ENCODE data around the gene CACNG4. TPM values are rescaled to one million over a fixed set of nuclear protein-coding genes. Genes with fewer than 3 reads are reported as not detected.

Gene CACNG4
- total RNA-seq, 1 donor from 2014 or later, result 5.8 TPM

DNA sequence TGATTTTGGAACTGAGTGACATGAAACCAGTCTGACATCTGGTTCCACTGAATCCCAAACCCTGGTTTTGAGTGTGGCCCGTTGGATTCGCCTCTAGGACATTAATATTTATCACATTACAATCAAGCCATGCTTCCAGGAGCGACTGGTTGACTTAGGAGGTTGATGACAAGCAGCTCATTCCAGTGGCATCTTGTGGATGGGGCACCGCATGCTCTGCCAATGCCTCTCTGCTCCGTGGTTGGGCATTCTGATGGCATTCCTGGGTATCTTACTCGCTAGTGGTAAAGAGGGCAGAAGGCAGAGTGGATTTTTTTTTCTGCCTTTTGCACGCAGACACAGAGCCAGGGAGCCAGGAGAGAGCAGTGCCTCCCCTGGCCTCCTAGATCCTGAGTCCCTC, 31.4 kb downstream of the CACNG4 start:
- Mint-ChIP-seq H3K27me3 (ENCODE audit: low read depth, unreplicated experiment) (peaks cover 40% of the 10 kb centered on the region), H3K4me1 (ENCODE audit: low read depth, unreplicated experiment) (no peaks in the 10 kb centered on the region), H3K27ac (ENCODE audit: unreplicated experiment) (no peak overlapping the region), H3K9me3 (ENCODE audit: unreplicated experiment) (peaks cover 13% of the 10 kb centered on the region), H3K36me3 (ENCODE audit: low read depth, unreplicated experiment) (peaks cover 8% of the 10 kb centered on the region), H3K4me3 (ENCODE audit: unreplicated experiment) (no peak overlapping the region)
- Histone ChIP-seq H3K4me2 (ENCODE audit: low read length) (no peak overlapping the region), H4K20me1 (ENCODE audit: insufficient read depth, low read length) (no peaks in the 10 kb centered on the region), H3K4me3 (ENCODE audit: insufficient read depth, low read depth, low read length) (no peak overlapping the region), H3K9me3 (ENCODE audit: insufficient read depth, low read depth, low read length) (no peaks in the 10 kb centered on the region), H3K27ac (ENCODE audit: low read depth, low read length) (no peak overlapping the region), H3K4me1 (ENCODE audit: insufficient read depth, low read length) (no peaks in the 10 kb centered on the region), H2AFZ (ENCODE audit: low read depth, low read length) (no peak overlapping the region), H3K36me3 (ENCODE audit: insufficient read depth, low read length) (no peaks in the 10 kb centered on the region), H3K9ac (ENCODE audit: low read length) (no peak overlapping the region), H3K27me3 (ENCODE audit: insufficient read depth, low read length) (no peaks in the 10 kb centered on the region), H3K79me2 (ENCODE audit: insufficient read depth, low read length) (no peaks in the 10 kb centered on the region)
- FAIRE-seq (no peak), DNase-seq (ENCODE audit: low read depth) (no peak)
- TF ChIP-seq CTCF (IDR thresholded peaks at IDR 0.05; ENCODE audit: insufficient read depth, low read depth, low read length) (no peak), EZH2 (IDR thresholded peaks at IDR 0.05; ENCODE audit: insufficient read depth, low read length) (no peak)

GRCh38 chr17:66996926-66997325, 32.4 kb downstream of the CACNG4 start:
- TF ChIP-seq CTCF (IDR thresholded peaks at IDR 0.05; ENCODE audit: insufficient read depth, low read depth, low read length) (no peak), EZH2 (IDR thresholded peaks at IDR 0.05; ENCODE audit: insufficient read depth, low read length) (no peak)
- Histone ChIP-seq H3K9ac (ENCODE audit: low read length) (no peak overlapping the region), H3K4me2 (ENCODE audit: low read length) (no peak overlapping the region), H2AFZ (ENCODE audit: low read depth, low read length) (no peak overlapping the region), H4K20me1 (ENCODE audit: insufficient read depth, low read length) (no peaks in the 10 kb centered on the region), H3K4me1 (ENCODE audit: insufficient read depth, low read length) (no peaks in the 10 kb centered on the region), H3K36me3 (ENCODE audit: insufficient read depth, low read length) (no peaks in the 10 kb centered on the region), H3K79me2 (ENCODE audit: insufficient read depth, low read length) (no peaks in the 10 kb centered on the region), H3K27ac (ENCODE audit: low read depth, low read length) (no peak overlapping the region), H3K9me3 (ENCODE audit: insufficient read depth, low read depth, low read length) (no peaks in the 10 kb centered on the region), H3K4me3 (ENCODE audit: insufficient read depth, low read depth, low read length) (no peak overlapping the region), H3K27me3 (ENCODE audit: insufficient read depth, low read length) (no peaks in the 10 kb centered on the region)
- H3K9me3 Mint-ChIP-seq (ENCODE audit: unreplicated experiment), result peaks cover 17% of the 10 kb centered on the region
- H3K27ac Mint-ChIP-seq (ENCODE audit: unreplicated experiment), result no peak overlapping the region
- H3K4me3 Mint-ChIP-seq (ENCODE audit: unreplicated experiment), result no peak overlapping the region
- H3K27me3 Mint-ChIP-seq (ENCODE audit: low read depth, unreplicated experiment), result peaks cover 38% of the 10 kb centered on the region
- no peaks in the 10 kb centered on the region for H3K4me1 Mint-ChIP-seq (ENCODE audit: low read depth, unreplicated experiment)
- no peak for FAIRE-seq
- H3K36me3 Mint-ChIP-seq (ENCODE audit: low read depth, unreplicated experiment), result peaks cover 11% of the 10 kb centered on the region
- no peak for DNase-seq (ENCODE audit: low read depth)

DNA sequence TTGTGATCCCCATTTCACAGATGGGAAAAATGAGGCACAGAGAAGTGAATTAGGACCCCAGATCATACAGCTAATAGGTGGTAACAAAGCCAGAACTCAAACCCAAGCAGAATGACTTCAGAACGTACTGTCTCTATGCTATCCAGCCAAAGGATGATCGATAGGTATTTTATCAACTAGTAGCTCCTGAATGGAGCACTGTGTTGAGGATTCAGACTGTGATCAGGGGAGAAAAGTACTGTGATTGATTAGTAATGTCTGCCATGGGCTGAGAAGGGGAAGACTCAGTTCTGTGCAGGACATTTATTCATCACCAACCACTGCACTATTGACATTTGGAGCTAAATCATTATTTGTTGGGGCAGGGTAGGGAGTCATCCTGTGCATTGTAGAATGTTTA, 38.7 kb downstream of the CACNG4 start:
- Mint-ChIP-seq H3K27ac (ENCODE audit: unreplicated experiment) (no peak overlapping the region), H3K27me3 (ENCODE audit: low read depth, unreplicated experiment) (peaks cover 33% of the 10 kb centered on the region), H3K9me3 (ENCODE audit: unreplicated experiment) (peaks cover 23% of the 10 kb centered on the region), H3K4me3 (ENCODE audit: unreplicated experiment) (no peak overlapping the region), H3K4me1 (ENCODE audit: low read depth, unreplicated experiment) (no peaks in the 10 kb centered on the region), H3K36me3 (ENCODE audit: low read depth, unreplicated experiment) (peaks cover 6% of the 10 kb centered on the region)
- Histone ChIP-seq H3K4me3 (ENCODE audit: insufficient read depth, low read depth, low read length) (no peak overlapping the region), H3K79me2 (ENCODE audit: insufficient read depth, low read length) (no peaks in the 10 kb centered on the region), H3K27me3 (ENCODE audit: insufficient read depth, low read length) (no peaks in the 10 kb centered on the region), H3K9me3 (ENCODE audit: insufficient read depth, low read depth, low read length) (no peaks in the 10 kb centered on the region), H3K9ac (ENCODE audit: low read length) (no peak overlapping the region), H3K4me1 (ENCODE audit: insufficient read depth, low read length) (no peaks in the 10 kb centered on the region), H3K36me3 (ENCODE audit: insufficient read depth, low read length) (no peaks in the 10 kb centered on the region), H3K27ac (ENCODE audit: low read depth, low read length) (no peak overlapping the region), H4K20me1 (ENCODE audit: insufficient read depth, low read length) (no peaks in the 10 kb centered on the region), H2AFZ (ENCODE audit: low read depth, low read length) (no peak overlapping the region), H3K4me2 (ENCODE audit: low read length) (no peak overlapping the region)
- FAIRE-seq (no peak), DNase-seq (ENCODE audit: low read depth) (no peak)
- TF ChIP-seq EZH2 (IDR thresholded peaks at IDR 0.05; ENCODE audit: insufficient read depth, low read length) (no peak), CTCF (IDR thresholded peaks at IDR 0.05; ENCODE audit: insufficient read depth, low read depth, low read length) (no peak)
